Measurements from ENCODE around the gene EMB.
"Not testable (repeated sequence)": the region's sequence is repeated elsewhere in the genome, so short reads cannot be mapped to it uniquely, and the experiment has no call there.

Gene EMB

DNA sequence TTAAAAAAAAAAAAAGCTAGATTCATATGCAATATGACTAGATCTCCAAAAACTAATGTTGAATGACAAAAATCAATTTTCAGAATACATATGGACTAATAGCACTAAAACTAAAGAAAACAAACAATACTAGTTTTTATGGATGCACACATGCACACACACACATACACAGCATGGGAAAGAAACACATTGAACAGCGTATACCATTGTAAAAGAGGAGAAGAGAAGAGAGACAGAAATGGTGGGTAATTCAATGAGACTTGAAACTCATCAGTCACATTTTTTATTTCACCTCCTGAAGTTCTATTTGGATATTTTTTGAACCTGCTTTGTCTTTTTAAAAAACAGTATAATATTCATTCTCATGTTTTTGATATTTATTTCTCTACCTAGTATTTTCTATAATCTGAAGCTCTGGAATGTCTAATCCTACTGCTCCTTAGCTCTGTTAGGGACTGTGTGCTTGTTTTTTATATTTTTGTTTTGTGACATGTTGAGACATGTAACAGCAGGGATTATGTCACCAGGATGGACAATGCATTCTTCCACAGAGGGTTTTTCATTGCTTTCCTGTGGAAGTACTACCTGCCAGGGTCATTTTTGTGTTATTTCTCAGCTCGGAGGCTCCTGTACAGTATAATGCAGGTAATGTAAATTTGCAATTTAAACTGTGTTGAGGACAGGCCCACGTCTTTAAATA, 17.8 kb downstream of the EMB start:
- DNase-seq: not testable (repeated sequence)

DNA sequence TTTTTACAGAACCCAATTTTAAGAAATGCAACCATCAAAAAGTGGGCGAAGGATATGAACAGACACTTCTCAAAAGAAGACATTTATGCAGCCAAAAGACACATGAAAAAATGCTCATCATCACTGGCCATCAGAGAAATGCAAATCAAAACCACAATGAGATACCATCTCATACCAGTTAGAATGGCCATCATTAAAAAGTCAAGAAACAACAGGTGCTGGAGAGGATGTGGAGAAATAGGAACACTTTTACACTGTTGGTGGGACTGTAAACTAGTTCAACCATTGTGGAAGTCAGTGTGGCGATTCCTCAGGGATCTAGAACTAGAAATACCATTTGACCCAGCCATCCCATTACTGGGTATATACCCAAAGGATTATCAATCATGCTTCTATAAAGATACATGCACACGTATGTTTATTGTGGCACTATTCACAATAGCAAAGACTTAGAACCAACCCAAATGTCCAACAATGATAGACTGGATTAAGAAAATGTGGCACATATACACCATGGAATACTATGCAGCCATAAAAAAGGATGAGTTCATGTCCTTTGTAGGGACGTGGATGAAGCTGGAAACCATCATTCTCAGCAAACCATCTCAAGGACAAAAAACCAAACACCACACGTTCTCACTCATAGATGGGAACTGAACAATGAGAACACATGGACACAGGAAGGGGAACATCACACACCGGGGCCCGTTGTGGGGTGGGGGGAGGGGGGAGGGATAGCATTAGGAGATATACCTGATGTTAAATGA, 19.7 kb downstream of the EMB start:
- not testable (repeated sequence) for DNase-seq

DNA sequence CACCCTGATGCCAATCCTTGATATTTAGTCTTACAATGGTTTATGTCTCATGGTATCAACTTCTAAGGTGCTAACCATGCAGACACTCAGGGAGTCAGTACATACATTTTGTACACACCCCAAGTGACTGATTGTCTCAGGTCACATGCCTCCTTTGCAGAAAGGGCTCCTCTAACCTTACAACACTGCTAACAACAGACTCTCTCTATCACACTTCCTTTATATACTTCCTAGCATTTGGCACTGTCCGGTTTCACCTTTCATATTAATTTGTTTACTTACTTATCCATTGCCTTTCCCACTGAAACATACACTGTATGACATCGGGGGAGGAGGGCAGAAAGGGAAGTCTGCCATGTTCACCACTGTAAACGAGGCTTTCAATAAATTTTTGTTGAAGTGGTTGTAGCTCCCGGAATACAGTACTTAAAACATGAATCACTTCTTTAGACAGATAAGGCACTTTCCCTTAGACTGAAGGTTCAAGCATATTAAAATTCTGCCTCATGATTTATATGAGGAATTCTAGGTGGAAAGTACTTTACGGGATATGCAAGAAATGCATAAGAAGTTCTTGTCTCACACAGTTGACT, 20.6 kb downstream of the EMB start:
- DNase-seq: no peak

DNA sequence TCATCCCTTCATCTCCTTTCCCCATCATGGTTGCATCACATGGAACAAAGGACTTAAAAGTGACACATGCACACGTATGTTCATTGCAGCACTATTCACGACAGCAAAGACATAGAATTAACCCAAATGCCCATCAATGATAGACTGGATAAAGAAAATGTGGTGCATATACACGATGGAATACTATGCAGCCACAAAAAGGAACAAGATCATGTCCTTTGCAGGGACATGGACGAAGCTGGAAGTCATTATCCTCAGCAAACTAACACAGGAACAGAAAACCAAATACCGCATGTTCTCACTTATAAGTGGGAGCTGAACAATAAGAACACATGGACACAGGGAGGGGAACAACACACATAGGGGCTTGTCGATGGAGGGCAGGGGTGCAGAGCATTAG, 21.4 kb downstream of the EMB start:
- DNase-seq: not testable (repeated sequence)

DNA sequence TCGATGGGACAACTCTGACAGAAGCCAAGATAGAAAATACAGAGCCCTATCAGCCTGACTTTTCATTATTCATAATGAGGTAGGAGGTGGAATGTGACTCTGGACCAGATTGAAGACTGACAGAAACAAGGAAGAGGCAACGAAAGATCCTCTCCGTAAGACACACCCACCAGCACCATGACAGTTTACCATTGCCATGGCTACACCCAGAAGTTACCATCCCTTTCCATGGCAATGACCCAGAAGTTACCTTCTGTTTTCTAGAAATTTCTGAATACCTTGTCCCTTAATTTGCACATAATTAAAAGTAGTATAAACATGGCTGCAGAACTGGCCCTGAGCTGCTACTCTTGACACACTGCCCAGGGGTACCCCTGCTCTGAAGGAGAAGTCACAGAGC, 24.5 kb downstream of the EMB start:
- DNase-seq: not testable (repeated sequence)

DNA sequence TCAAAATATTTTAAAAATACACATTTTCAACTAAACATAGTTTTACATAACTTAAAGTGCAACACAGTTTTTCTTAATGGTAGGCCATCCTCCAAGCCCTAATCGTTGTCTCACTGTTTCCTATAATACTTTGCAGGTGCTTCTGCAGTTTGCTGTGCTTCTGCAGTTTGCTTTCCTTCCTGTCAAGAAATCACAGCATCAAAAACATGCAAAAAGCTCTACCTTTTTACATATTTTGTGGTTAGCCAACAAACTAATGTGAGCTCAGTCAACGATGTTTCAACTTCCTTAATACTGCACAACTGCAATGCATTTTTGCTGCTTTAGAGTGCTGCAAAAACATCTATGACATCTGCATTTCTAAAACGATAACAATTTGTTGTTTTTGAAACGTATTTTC, 25.2 kb downstream of the EMB start:
- DNase-seq: no peak

DNA sequence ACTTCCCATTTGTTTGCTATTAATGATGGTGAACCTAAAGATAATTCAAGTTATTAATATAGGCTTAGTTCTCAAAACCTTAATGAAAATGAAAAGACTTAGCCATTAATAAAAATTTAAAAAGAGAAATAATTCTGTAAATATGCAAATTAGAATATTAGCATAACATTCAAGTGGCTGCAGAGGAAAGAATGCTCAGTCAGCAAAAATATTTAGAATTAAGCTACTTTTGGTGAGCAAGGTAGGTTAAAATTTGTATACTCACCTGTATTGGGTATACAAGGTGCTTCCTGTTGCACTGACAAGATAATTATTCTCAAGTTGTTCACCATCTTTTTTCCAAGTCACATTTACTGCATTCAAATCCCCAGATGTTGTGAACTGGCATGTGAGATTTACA, 30.2 kb downstream of the EMB start:
- not testable (repeated sequence) for DNase-seq

DNA sequence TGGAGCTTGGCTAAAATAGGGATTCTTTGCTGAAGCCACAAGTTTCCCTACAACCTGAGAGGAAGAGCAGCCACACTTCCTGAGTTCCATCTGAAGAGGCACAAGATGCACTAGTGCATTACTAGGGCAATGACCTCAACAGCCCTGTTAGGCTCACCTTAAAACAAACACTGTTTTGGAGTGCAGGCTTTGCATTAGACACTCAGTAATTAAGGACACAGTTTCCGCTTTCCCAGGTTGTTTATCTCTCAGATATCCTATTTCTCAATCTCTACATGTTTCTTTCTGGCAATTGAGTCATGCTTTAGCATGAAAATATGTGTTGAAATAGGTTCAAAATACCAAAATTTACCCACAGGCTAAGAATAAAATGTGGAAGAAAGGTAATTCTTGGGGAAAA, 34.2 kb downstream of the EMB start:
- DNase-seq: no peak

DNA sequence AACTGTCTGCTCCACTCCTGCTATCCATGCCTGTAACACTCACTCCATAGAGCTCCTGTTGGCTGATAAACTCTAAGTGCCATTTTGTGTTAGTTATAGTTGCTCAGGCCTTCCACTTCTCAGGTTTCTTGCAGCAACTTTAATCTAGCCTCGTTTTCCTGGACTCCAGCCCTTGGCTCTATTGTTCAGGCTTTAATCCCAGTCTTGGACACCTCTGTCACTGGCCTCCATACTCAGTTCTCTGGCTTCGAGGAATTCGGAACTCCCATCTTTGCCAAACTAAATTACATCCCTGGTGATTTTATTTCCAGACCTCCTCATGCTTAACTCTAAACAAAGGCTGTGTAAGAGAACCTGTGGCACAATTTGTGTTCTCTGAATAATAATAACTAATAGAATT, 39.8 kb downstream of the EMB start:
- no peak for DNase-seq

DNA sequence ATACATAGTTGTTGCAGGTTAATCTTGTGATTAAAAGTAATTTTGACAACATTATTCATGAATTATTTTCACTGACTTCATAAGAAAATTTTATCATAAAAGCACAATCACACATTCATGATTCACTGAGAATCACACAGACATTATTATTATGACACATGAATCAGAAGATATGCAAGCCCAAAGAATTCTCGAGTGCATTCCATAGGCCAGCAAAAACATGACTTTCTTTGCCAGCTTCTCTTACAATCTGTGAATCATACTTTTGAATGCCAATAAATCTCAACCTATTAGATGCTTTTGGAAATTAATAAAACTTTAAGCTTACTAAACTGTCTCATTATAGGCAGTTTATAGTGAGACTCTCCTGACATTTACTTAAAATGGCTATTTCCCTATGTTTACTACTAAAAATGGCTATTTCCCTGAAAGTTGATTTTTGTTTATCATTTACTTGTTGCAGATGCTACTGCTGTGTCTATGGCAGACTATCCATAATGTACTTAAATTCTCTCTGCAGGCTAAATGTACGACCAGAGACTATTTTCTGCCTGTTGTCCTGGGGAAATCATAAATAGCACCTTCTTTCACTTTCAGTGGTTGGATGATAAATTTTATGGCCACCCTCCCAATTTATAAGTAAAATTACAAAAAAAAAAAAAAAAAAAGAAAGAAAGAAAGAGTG, 47.0 kb downstream of the EMB start:
- DNase-seq: not testable (repeated sequence)

DNA sequence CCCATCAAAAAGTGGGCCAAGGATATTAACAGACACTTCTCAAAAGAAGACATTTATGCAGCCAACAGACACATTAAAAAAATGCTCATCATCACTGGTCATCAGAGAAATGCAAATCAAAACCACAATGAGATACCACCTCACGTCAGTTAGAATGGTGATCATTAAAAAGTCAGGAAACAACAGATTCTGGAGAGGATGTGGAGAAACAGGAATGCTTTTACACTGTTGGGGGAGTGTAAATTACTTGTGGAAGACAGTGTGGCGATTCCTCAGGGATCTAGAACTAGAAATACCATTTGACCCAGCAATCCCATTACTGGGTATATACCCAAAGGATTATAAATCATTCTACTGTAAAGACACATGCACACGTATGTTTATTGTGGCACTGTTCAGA, 48.8 kb downstream of the EMB start:
- not testable (repeated sequence) for DNase-seq

DNA sequence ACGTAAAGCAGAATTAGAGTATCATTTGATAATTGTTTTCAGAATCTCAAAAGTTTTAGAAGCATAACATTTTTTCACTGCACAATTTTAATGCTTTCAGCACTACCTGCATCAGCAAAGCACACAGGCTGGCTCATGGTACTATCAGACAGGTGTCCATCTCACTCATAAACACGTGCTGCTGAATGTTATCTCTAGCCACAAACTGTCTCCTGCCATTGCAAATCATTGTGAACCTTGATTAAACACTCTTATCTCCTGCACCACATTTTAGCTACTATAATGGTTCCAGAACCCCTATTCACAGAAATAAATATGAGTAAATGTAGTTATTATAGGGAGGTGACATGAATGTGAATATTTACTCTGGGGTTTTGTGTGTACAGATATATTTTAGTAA, 56.7 kb downstream of the EMB start:
- DNase-seq: not testable (repeated sequence)

DNA sequence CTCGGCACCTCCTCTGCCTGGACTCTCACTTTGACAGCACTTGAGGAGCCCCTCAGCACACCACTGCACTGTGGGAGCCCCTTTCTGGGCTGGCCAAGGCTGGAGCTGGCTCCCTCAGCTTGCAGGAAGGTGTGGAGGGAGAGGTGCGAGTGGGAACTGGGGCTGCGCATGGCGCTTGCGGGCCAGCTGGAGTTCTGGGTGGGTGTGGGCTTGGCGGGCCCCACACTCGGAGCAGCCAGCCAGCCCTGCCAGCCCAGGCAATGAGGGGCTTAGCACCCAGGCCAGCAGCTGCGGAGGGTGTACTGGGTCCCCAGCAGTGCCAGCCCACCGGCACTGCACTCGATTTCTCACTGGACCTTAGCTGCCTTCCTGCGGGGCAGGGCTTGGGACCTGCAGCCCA, 64.4 kb downstream of the EMB start:
- DNase-seq: not testable (repeated sequence)

DNA sequence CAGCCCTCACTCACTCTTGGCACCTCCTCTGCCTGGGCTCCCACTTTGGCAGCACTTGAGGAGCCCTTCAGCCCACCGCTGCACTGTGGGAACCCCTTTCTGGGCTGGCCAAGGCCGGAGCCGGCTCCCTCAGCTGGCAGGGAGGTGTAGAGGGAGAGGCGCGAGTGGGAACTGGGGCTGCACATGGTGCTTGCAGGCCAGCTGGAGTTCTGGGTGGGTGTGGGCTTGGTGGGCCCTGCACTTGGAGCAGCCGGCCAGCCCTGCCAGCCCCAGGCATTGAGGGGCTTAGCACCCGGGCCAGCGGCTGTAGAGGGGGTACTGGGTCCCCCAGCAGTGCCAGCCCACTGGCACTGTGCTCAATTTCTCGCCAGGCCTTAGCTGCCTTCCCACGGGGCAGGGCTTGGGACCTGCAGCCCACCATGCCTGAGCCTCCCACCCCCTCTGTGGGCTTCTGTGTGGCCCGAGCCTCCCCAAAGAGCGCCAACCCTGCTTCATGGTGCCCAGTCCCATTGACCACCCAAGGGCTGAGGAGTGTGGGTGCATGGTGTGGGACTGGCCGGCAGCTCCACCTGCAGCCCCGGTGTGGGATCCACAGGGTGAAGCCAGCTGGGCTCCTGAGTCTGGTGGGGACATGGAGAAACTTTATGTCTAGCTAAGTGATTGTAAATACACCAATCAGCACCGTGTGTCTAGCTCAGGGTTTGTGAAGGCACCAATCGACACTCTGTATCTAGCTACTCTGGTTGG, 71.6 kb downstream of the EMB start:
- DNase-seq: not testable (repeated sequence)

DNA sequence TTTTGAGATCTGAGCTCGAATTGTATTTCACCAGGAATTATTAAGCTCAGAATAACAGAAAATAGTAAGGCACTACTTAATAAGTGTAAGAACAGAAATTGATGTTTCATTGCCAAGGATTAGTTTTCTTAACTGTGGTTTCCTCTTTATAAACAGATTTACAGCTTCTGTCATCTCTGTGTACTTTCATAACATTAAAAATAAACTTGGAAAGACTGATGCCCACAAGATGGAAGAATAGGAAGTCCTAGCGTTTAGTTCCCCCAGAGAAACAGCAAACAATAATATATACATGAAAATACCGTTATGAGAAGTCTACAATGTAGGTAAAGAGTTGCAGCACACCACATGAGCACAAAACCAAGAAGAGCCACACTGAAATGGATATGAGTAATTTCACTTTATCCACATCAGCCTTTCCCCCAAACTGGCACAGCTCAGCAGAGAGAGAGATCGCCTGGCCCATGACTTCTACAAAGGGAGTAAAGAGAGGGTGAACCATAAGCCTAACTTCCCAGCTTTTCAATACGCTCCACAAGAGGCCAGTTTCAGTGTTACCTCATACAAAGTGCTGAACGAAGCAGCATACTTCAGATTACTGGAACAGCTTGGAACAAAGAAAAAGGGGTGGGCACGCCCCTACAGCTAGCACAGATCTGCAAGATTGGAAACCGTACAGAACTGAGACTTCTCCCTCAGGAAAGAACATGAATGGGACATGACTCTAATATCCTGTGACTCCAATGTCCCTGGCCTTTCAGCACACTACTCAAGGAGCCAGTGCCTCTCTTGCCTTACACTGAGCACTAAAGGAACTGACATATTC, 75.4 kb downstream of the EMB start:
- DNase-seq: no peak

DNA sequence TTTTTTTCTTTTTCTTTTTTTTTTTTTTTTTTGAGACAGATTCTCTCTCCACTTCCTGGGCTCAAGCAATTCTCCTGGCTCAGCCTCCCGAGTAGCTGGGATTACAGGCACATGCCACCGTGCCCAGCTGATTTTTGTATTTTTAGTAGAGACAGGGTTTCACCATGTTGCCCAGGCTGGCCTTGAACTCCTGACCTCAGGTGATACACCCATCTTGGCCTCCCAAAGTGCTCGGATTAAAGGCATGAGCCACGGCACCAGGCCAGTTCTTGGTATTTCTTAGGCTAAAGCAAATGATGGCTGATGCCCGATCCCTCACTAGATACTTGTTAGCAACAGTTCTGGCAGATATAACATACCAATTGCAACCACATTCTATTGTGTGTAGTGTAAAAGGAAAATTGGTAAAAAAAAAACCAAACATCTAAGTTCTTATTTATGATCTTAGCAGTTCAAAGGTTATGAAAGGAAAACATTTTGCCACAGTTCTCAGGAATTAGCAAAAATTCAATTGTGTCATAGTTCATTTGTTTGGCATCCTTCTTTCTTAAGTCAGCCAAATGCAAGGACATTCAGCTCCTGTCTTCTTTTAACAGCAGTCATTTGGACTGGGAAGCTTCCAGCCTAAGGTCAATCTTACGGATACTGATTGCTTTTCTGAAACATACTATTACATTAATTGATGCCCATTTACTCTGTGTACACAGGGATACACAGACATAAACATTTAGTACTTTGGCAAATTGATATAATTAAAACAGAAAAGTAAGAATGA, 76.4 kb downstream of the EMB start:
- not testable (repeated sequence) for DNase-seq

DNA sequence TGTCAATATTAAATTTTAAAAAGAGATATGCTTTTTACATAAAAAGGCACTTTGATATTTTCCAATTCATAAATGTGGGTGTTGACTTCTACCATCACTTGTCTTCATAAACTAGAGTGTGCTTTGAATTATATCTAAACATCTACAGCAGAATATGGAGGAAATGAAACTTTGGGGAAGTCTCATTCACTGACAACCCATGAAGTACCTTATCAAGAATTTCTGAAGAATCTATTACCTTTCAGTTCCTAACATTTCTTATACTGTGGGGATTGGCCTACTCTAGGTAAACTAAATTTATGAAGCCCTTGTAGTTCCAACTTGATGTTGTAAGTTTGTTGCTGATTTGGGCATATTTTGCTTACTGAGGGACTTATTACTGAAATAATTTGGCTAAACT, 81.9 kb downstream of the EMB start:
- DNase-seq: no peak

DNA sequence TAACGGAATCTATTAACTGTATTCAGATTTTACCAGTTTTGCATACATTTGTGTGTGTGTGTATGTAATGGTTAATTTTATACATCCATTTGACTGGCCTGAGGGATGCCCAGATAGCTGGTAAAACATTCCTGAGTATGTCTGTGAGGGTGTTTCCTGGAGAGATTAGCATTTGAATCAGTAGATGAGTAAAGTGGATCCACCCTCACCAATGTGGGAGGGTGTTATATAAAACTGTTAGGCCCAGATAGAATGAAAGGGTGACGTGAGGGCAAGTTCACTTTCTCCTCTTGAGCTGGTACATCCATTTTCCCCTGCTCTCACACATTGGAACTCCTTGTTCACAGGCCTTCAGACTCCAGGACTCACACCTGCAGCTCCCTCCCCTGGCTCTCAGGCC, 88.7 kb downstream of the EMB start:
- no peak for DNase-seq

Data from right kidney (tissue), 1 donor.